Mononuclear cell (primary cell): ENCODE results near the gene NOTCH2. TPM values are rescaled to one million over a fixed set of nuclear protein-coding genes. Genes with fewer than 3 reads are reported as not detected.

ENCODE experiments used
- H3K27me3 ChIP-seq: 2 replicates; pipeline ENCODE4 v1.6.0; 2011; ENCODE audit warnings: low read length, control low read depth; ENCODE audit not compliant: insufficient read depth
- H3K4me1 ChIP-seq: 2 replicates; pipeline ENCODE4 v1.5.1; 2011; ENCODE audit warnings: mild to moderate bottlenecking, low read length, control low read depth; ENCODE audit not compliant: insufficient read depth
- H3K4me3 ChIP-seq: 2 replicates; pipeline ENCODE4 v1.5.1; 2011; ENCODE audit warnings: mild to moderate bottlenecking, low read length, moderate library complexity
- H3K9me3 ChIP-seq: 2 replicates; pipeline ENCODE4 v1.5.1; 2011; ENCODE audit warnings: low read depth, mild to moderate bottlenecking, control low read depth, low read length
- total RNA-seq: library from RNA; depleted of rRNA; stranded (reverse); fragments of >200 nt; gene quantifications from one replicate; pipeline ENCODE4 v1.2.3, GENCODE V29; 2012

Gene NOTCH2
- total RNA-seq, 1 donor, result 72.8 TPM

DNA sequence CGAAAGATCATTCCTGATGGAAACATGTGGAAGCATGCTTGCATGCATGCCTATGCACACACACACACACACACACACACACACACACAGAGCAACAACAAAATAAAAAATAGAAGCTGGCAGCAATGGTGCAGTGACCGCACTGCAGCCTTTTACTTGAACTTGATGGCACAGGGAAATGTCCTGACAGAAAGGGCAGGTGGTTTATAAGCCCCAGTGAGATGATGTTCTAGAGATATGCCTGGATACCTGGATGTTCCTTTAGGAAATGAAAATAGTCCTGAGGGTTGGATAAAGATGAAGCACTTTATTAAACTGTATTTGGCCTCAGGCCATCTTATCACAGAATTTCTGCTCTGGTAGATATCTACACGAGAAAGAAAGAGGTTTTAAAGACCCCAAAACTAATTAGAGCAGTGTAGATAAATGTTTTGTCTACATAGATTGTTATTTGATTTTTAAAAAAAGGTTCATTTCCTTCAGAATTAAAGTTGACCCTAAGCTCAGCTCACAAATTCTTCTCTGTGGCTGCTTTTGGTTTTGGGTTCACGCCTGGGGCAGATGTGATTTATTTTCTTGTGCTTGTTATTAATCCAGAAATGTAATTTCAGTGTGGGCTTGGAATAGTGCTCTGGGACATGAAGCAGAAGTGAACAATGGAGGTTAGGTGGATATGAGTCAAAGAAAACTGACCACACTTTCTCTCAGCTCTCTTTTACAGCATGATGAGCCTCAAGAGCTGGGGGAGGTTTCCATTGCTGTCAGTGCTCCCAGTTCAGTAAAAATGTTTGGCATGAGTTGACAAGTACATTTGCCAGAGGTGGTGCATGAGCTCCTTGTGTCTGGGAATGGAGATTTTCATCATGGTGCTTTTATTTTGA lies 196.1 kb downstream of the NOTCH2 start:
- no peak overlapping the region for H3K4me3 ChIP-seq
- peaks cover 3% of the 10 kb centered on the region for H3K4me1 ChIP-seq
- H3K9me3 ChIP-seq, result no peaks in the 10 kb centered on the region
- H3K27me3 ChIP-seq, result no peaks in the 10 kb centered on the region

DNA sequence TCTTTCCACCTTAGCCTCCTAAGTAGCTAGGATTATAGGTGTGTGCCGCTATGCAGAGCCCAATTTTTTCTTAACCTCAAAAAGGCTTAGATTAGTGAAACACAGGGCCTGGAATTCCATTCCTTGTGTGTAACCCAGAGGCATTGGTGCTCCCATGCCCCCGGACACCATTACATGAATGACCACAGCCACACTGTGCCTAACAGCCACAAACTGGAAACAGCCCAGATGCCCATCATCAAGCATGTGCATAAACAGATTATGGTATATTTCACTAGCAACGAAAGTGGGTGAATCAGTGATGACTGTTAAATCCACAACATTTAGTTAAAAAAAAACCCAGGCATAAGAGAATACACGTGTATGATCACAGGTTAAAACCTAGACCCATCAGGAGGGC lies 197.6 kb downstream of the NOTCH2 start:
- H3K4me3 ChIP-seq, result no peak overlapping the region
- H3K9me3 ChIP-seq, result no peaks in the 10 kb centered on the region
- H3K4me1 ChIP-seq, result peaks cover 3% of the 10 kb centered on the region
- no peaks in the 10 kb centered on the region for H3K27me3 ChIP-seq

DNA sequence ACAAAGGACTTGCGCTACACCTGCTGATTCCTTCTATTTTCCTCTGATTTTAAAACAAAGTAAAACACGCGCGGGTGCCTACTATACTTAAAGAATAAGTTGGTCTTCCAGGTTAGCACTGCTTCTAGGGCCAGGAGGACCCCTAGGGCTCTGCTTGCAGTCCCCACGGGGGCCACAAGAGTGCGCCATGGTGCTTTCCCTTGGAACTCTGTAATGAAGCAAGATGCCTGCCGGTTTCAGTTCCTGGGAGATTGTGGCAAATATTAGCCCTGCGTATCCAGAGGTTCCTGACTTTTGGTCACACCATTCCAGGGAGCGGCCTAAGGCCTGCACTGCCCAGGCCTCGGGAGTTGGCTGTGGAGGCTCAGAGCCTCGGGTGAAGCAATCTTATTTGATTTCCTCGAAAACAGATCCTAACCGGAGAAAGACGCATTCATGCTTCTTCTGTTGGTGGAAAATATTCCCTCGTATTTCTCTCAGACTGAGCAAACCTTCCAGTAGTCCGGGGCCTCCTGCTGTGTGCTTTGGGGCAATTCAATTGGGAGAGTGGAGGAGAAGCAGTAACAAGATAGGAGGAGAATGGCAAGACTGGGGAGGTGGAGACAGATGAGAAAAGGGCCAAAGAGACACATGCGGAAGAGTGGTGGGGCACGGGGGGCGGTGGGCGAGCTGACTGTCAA lies 198.4 kb downstream of the NOTCH2 start:
- peaks cover 3% of the 10 kb centered on the region for H3K4me1 ChIP-seq
- no peak overlapping the region for H3K4me3 ChIP-seq
- H3K27me3 ChIP-seq, result no peaks in the 10 kb centered on the region
- no peaks in the 10 kb centered on the region for H3K9me3 ChIP-seq

DNA sequence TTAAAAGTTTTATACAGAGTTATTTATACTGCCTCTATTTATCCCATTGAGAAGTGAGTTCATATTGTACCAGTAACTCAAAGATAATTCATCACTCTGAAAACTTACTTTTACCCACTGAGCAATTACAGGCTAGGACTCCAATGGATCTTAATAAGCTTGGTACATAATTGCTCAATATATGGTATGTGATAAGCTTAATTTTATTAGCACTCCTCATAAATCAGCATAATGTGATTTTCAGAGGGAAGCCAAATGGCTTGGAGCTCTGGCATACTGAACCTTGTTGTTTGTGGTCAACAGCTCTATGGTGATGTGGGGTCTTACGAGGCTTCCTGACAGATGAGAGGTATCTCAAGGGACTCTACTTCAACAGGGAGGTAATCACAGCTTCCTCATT lies 199.5 kb downstream of the NOTCH2 start:
- Histone ChIP-seq H3K4me1 (peaks cover 3% of the 10 kb centered on the region), H3K9me3 (no peaks in the 10 kb centered on the region), H3K27me3 (no peaks in the 10 kb centered on the region), H3K4me3 (no peak overlapping the region)

DNA sequence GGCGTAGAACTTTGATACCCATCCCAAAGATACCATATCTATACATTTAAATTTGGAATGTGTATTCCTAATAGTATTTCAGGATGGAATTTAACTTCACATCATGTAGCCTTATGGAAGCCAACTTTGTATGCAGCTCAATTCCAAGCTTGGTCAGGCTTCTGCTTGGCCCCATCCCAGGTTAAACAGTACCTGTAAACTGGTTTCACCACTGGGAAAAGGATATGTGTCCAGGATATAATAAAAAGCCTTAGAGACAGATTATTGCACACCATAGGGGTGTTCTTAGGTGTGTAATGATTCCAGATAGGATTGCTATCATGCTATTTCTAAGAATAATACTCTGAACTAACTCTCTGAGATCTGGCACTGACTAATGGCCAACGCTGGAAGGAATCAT lies 201.3 kb downstream of the NOTCH2 start:
- no peaks in the 10 kb centered on the region for H3K27me3 ChIP-seq
- H3K4me3 ChIP-seq, result no peak overlapping the region
- H3K9me3 ChIP-seq, result no peaks in the 10 kb centered on the region
- H3K4me1 ChIP-seq, result peaks cover 3% of the 10 kb centered on the region

DNA sequence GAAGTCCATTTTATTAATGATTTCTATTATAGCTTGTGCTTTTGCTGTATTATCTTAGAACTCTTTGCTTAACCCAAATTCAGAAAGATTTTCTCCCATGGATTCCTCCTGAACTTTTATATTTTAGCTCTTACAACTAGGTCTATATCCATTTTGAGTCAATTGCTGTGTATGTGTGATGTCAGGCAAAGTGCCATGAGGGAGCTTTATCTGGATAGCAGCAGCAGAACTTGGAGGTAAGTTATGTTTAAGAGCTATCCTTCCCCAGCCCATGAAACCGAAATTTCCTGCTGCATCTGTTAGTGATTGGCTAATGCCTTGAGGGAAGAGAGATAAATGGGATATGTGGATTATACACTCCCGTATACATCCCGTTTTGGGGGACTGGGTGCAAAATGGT lies 203.0 kb downstream of the NOTCH2 start:
- Histone ChIP-seq H3K27me3 (no peaks in the 10 kb centered on the region), H3K4me1 (peaks cover 3% of the 10 kb centered on the region), H3K4me3 (no peak overlapping the region), H3K9me3 (no peaks in the 10 kb centered on the region)

DNA sequence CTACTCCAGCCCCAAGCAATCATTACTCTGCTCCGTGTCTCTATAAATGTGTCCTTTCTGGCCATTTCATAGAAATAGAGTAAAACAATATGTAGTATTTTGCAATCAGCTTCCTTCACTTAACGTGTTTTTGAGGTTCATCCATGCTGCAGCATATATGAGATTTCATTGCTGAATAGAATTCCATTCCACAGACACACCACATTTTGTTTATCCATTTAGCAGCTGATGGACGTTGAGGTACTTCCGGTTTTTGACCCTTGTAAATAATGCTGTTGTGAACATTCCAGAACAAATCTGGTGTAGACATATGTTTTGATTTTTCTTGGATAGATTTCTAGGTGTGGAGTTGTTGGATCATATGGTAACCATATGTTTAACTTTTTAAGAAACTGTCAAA lies 203.8 kb downstream of the NOTCH2 start:
- Histone ChIP-seq H3K9me3 (no peaks in the 10 kb centered on the region), H3K27me3 (no peaks in the 10 kb centered on the region), H3K4me3 (no peak overlapping the region), H3K4me1 (no peaks in the 10 kb centered on the region)

DNA sequence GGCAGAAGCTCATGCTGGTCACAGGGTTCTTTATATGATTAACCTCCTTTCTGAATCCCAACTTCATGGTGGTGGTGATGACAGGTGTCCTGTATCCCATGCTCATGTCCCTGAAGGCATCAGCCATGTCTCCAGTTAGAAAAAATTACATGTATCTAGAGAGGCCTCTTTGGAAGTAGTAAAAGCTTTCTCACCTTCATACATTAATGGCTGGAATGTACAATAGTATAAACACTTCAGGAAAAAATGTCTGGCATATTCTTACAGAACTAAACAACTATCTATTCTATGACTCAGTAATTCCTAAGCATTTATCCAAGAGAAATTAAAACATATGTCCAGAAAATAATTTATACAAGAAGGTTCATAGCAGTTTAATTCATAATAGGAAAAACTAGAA lies 207.2 kb downstream of the NOTCH2 start:
- Histone ChIP-seq H3K4me3 (no peak overlapping the region), H3K27me3 (no peaks in the 10 kb centered on the region), H3K9me3 (no peaks in the 10 kb centered on the region), H3K4me1 (peaks cover 22% of the 10 kb centered on the region)

Other genes starting within 250 kb of the NOTCH2 start
- not detected for gene ADAM30, start 173.1 kb downstream of the NOTCH2 start, total RNA-seq
- gene SEC22B, start 106.9 kb upstream of the NOTCH2 start, total RNA-seq, result 55.3 TPM